ENCODE measurements around the gene NABP1.
"Not testable (repeated sequence)": the region's sequence is repeated elsewhere in the genome, so short reads cannot be mapped to it uniquely, and the experiment has no call there.

Gene NABP1

GRCh38 chr2:191677646-191678436, at the start of gene NABP1:
Gene NABP1 (plus strand): TSS chr2:191678136. CDS start chr2:191678615, 479 bp downstream.
- peak; percentile 99 for DNase-seq

GRCh38 chr2:191629001-191629453, 48.9 kb upstream of the NABP1 start:
- no peak for DNase-seq

GRCh38 chr2:191629976-191630712, 47.8 kb upstream of the NABP1 start:
- DNase-seq: no peak

GRCh38 chr2:191631754-191632153, 46.2 kb upstream of the NABP1 start:
- DNase-seq: no peak

- no peak for DNase-seq
Observed at GRCh38 chr2:191632426-191632825, 45.5 kb upstream of the NABP1 start.

- DNase-seq: no peak
Observed at GRCh38 chr2:191634791-191635190, 43.1 kb upstream of the NABP1 start.

- no peak for DNase-seq
Observed at GRCh38 chr2:191635333-191636234, 42.4 kb upstream of the NABP1 start.

GRCh38 chr2:191636235-191636543, 41.7 kb upstream of the NABP1 start:
- DNase-seq: no peak

- no peak for DNase-seq
Observed at GRCh38 chr2:191636586-191636985, 41.4 kb upstream of the NABP1 start.

GRCh38 chr2:191637182-191638078, 40.5 kb upstream of the NABP1 start:
- DNase-seq: no peak

GRCh38 chr2:191638079-191638801, 39.7 kb upstream of the NABP1 start:
- no peak for DNase-seq

- DNase-seq: no peak
Observed at GRCh38 chr2:191638802-191639172, 39.1 kb upstream of the NABP1 start.

- DNase-seq: no peak
Observed at GRCh38 chr2:191641609-191642008, 36.3 kb upstream of the NABP1 start.

- DNase-seq: no peak
Observed at GRCh38 chr2:191642541-191642940, 35.4 kb upstream of the NABP1 start.

GRCh38 chr2:191643429-191643828, 34.5 kb upstream of the NABP1 start:
- DNase-seq: no peak

GRCh38 chr2:191644613-191645012, 33.3 kb upstream of the NABP1 start:
- DNase-seq: not testable (repeated sequence)

- DNase-seq: no peak
Observed at GRCh38 chr2:191645032-191645431, 32.9 kb upstream of the NABP1 start.

GRCh38 chr2:191645434-191646162, 32.3 kb upstream of the NABP1 start:
- no peak for DNase-seq

GRCh38 chr2:191646163-191646902, 31.6 kb upstream of the NABP1 start:
- no peak for DNase-seq

- DNase-seq: no peak
Observed at GRCh38 chr2:191649519-191649918, 28.4 kb upstream of the NABP1 start.

Data from activated CD4-positive, CD25-positive, alpha-beta regulatory T cell treated with anti-CD3 and anti-CD28 coated beads, Interleukin-2, amount 50 U/mL, for 72 hours (primary cell).